Activated naive CD4-positive, alpha-beta T cell treated with anti-CD3 and anti-CD28 coated beads, Interleukin-2, amount 10 ng/mL, durations not matched to agents 7 days and 5 days (primary cell): ENCODE measurements around the gene MYG1.
"Not testable (repeated sequence)": the region's sequence is repeated elsewhere in the genome, so short reads cannot be mapped to it uniquely, and the experiment has no call there.

Source experiments
- CTCF ChIA-PET: fragments of 350-600 bp; sonication (Branson Sonifier 250); formaldehyde crosslinking; loops from one replicate; lab custom pipeline; 2021; ENCODE audit warnings: antibody characterized with exemption; lab: Charles Lee
- DNase-seq: peaks from one replicate; pipeline ENCODE4 v3.0.0-alpha.2; 2020
- H3K27ac Mint-ChIP-seq: one replicate; pipeline ENCODE4 v1.8.0; 2021; ENCODE audit warnings: mild to moderate bottlenecking, moderate library complexity, mixed read lengths
- H3K27me3 Mint-ChIP-seq: one replicate; pipeline ENCODE4 v1.8.0; 2021; ENCODE audit warnings: mild to moderate bottlenecking, mixed read lengths
- H3K36me3 Mint-ChIP-seq: one replicate; pipeline ENCODE4 v1.8.0; 2021; ENCODE audit warnings: mixed read lengths
- H3K4me1 Mint-ChIP-seq: one replicate; pipeline ENCODE4 v1.8.0; 2021; ENCODE audit warnings: mixed read lengths
- H3K4me3 Mint-ChIP-seq: one replicate; pipeline ENCODE4 v1.8.0; 2021; ENCODE audit warnings: mild to moderate bottlenecking, moderate library complexity, mixed read lengths
- H3K9me3 Mint-ChIP-seq: one replicate; pipeline ENCODE4 v1.8.0; 2021; ENCODE audit warnings: mixed read lengths

MYG1 gene

DNA sequence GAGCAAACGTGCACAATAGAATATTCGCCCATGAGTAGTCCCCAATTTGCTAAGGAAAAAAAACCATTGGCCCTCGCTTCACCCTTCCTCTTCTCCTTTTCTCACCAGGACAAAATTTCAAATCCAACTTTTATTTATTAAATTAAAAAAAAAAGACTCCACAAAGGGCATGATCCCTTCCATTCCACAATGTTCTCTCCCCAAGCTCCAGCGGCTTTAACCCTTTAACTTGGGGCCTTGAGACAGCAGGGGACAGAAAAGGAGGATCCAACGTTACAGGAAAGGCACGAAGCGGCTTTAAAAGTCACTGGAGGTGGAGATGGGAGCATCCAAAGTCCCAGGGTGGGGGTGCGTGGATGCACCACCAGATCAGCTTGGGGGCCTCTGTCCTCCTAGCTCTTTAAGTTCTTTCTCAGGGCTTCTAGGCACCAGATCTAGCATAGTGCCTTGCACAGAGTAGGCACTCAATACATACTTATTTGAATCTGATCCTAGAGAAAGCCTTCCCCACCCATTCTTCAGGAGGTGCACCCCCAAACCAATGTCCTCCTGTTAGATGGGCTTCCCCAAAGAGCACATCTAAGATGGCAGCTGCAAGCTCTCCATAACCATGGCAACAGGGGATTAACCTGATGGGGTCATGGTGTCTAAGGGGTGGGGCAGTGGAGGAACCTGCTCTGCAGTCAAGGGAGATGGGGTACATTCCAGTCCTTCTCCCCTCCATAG is 27.1 kb downstream of the MYG1 start:
- Mint-ChIP-seq H3K9me3 (no peaks in the 10 kb centered on the region), H3K36me3 (no peaks in the 10 kb centered on the region), H3K27me3 (peaks cover 55% of the 10 kb centered on the region), H3K4me3 (peak overlapping the region; percentile 72), H3K4me1 (peaks cover 30% of the 10 kb centered on the region), H3K27ac (peak overlapping the region; percentile 67)
- DNase-seq, result no peak
- CTCF ChIA-PET, result interaction anchor here (0.8 to 13.8 kb wide), 8 partner anchors 15 to 184 kb away, joined by 3 to 178 read pairs (median 11); no protein-coding TSS in a partner anchor

DNA sequence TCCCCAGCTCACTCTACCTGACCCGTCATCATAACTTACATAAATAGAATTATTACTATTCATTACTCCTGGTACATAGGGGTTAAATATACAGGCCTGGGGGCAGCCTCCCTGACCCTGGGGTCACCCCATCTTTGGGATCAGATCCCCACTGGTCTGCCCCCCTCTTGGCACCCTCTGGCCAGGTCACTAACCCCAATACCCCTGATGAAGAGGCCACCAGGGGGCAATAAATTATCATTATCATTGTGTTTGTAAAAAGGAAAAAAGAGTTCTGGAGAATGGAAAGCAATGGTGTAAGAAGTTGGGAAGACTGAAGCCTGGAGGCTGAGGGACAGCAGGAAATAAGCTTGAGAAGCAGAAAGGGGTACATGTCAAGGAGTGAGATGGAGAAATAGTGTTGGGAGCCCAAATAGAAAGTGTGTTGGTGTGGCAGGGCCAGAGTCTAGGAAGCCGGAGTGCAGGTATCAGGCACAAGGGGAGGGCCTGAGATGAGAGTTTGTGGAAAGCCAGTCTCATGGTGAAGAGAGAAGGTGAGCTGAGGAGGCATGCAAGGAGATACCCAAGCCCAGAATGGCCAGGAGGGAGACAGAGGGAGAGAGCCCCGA is 28.0 kb downstream of the MYG1 start:
- Mint-ChIP-seq H3K4me1 (peaks cover 25% of the 10 kb centered on the region), H3K27ac (no peak overlapping the region), H3K36me3 (no peaks in the 10 kb centered on the region), H3K9me3 (no peaks in the 10 kb centered on the region), H3K4me3 (no peak overlapping the region), H3K27me3 (peaks cover 64% of the 10 kb centered on the region)
- CTCF ChIA-PET, result interaction anchor here (0.8 to 13.8 kb wide), 10 partner anchors 14 to 183 kb away, joined by 3 to 178 read pairs (median 7); no protein-coding TSS in a partner anchor
- no peak for DNase-seq

DNA sequence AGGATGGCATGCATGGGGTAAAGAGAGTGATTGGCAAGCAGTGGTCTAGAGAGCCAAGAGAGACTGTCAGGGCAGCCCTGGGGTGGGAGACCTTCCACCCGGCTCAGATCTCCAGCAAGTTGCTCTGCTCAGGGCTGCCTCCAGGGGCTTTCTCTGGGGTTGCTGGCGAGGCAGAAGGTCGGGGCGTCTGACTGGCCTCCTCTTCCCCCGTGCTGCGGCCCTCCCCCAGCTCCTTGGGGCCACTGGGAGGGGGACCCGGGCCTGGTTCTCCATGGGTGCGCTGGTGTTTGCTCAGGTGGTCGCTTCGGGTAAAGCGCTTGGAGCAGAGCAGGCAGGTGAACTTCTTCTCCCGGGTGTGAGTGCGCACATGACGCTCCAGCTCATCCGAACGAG is 28.5 kb downstream of the MYG1 start:
- Mint-ChIP-seq H3K4me1 (peaks cover 20% of the 10 kb centered on the region), H3K36me3 (no peaks in the 10 kb centered on the region), H3K27me3 (peaks cover 69% of the 10 kb centered on the region), H3K9me3 (no peaks in the 10 kb centered on the region), H3K27ac (no peak overlapping the region), H3K4me3 (no peak overlapping the region)
- CTCF ChIA-PET, result interaction anchor here (1.1 to 13.8 kb wide), 7 partner anchors 13 to 180 kb away, joined by 3 to 178 read pairs (median 5); no protein-coding TSS in a partner anchor
- no peak for DNase-seq

DNA sequence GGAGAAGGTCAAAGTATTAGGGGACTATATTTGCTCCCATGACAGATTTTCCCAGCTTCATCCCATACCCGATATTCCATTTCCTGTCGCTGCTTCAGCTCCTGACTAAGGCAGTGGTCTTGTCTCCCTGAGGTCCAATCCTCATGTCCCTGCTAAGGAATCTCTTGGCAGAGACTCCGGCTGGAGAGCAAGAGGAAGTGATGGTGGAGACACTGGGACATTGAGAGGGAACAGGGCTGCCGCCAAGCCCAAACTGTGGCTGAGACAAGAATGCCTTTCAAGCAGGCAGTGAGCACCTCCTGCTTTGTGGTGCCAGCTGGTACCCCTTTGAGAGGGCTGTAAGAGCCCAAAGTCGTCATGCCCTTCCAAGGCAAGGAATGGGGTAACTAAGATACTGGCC is 31.2 kb downstream of the MYG1 start:
- CTCF ChIA-PET, result interaction anchor here (0.6 to 13.8 kb wide), 6 partner anchors 16 to 336 kb away, joined by 3 to 178 read pairs (median 4); no protein-coding TSS in a partner anchor
- no peak overlapping the region for H3K4me3 Mint-ChIP-seq
- no peak overlapping the region for H3K27ac Mint-ChIP-seq
- H3K9me3 Mint-ChIP-seq, result no peaks in the 10 kb centered on the region
- no peaks in the 10 kb centered on the region for H3K36me3 Mint-ChIP-seq
- DNase-seq, result no peak
- H3K4me1 Mint-ChIP-seq, result peaks cover 7% of the 10 kb centered on the region
- H3K27me3 Mint-ChIP-seq, result peaks cover 95% of the 10 kb centered on the region

DNA sequence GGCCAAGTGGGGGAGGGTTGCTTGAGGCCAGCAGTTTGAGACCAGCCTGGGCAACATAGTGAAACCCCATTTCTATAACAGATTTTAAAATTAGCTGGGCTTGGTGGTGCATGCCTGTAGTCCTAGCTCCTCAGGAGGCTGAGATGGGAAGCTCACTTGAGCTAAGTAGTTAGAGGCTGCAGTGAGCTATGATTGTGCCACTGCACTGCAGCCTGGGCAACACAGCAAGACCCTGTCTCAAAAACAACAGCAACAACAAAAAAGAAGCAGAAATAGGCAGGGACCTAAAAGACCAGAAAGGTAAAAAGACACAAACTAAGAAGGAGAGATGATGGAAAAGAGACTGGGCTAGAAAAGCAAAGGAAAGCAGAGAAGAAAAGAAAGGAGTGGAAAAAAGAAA is 32.8 kb downstream of the MYG1 start:
- H3K27me3 Mint-ChIP-seq, result peaks cover 95% of the 10 kb centered on the region
- not testable (repeated sequence) for H3K4me1 Mint-ChIP-seq, H3K4me3 Mint-ChIP-seq, H3K27ac Mint-ChIP-seq, DNase-seq, H3K9me3 Mint-ChIP-seq, H3K36me3 Mint-ChIP-seq
- CTCF ChIA-PET, result interaction anchor here (1.1 to 13.8 kb wide), 2 partner anchors 11 to 14 kb away, joined by 3 to 178 read pairs; partner anchors contain the start of gene AAAS

DNA sequence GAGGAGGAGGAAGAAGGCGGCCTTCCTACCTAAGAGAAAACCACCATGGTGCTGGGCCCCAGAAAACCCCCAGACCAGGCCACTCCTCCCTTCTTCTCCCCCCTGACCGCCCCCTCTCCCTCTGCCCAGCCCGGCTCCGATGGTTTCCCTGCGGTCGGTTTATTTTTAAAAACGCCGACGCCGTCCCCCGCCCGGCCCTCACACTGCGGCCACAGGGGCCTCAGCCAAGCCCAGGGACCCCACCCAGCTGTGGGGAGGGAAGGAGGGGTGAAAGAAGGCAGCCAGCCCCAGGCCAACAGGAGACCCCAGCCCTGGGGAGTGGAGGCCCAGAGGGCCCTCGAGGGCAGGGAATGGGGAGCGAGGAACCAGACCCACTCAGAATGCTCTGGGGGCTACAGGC is 33.2 kb downstream of the MYG1 start:
- CTCF ChIA-PET, result interaction anchor here (1.1 to 13.8 kb wide), 2 partner anchors 12 to 13 kb away, joined by 3 to 178 read pairs; partner anchors contain the start of gene AAAS
- no peak overlapping the region for H3K4me3 Mint-ChIP-seq
- no peak for DNase-seq
- peaks cover 10% of the 10 kb centered on the region for H3K4me1 Mint-ChIP-seq
- H3K27ac Mint-ChIP-seq, result no peak overlapping the region
- no peaks in the 10 kb centered on the region for H3K36me3 Mint-ChIP-seq
- no peaks in the 10 kb centered on the region for H3K9me3 Mint-ChIP-seq
- H3K27me3 Mint-ChIP-seq, result peaks cover 95% of the 10 kb centered on the region

DNA sequence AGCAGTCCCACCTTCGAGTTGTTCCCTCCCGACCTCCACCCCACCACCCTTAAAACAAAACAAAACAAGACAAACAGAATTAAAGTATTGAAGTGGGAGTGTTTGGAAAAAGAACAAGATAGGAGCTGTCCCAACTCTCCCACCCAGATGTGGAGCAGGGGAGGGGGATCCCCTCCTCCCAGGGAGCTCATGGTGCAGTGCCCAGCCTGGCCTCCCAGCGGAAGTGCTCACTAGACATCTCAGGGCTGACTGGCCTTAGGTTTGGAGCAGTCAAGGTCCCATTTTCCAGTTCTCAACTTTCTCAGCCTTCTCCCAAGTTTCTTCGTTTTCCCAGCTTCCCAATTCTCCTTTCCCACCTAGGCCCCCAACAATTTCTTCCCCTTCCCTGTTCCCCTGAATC is 33.8 kb downstream of the MYG1 start:
- Mint-ChIP-seq H3K9me3 (no peaks in the 10 kb centered on the region), H3K4me3 (no peak overlapping the region), H3K36me3 (no peaks in the 10 kb centered on the region), H3K4me1 (peaks cover 13% of the 10 kb centered on the region), H3K27me3 (peaks cover 95% of the 10 kb centered on the region), H3K27ac (no peak overlapping the region)
- CTCF ChIA-PET, result interaction anchor here (1.1 kb wide), 1 partner anchor 11 kb away, joined by 4 read pairs; no protein-coding TSS in a partner anchor
- DNase-seq, result no peak

DNA sequence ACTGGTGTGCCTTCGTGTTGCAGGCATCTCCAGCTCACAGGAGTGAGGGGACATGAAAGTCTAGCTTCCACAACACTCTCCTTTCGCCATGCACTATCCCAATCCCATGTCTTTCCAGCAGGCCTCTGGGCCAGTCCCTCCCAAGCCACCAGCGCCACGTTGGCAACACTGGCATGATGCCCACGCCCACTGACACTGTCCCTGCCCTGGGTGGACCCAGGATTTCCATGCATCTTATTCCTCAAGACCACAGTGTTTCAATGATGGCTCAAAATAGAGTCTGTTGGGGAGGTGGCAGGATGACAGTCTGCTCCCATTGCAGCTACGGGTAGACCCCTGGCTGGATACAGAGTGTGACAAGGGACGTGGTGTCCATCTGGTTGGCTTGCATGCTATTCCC is 34.4 kb downstream of the MYG1 start:
- CTCF ChIA-PET, result interaction anchor here (1.1 kb wide), 1 partner anchor 11 kb away, joined by 4 read pairs; no protein-coding TSS in a partner anchor
- no peak for DNase-seq
- H3K4me3 Mint-ChIP-seq, result no peak overlapping the region
- peaks cover 95% of the 10 kb centered on the region for H3K27me3 Mint-ChIP-seq
- no peaks in the 10 kb centered on the region for H3K36me3 Mint-ChIP-seq
- no peak overlapping the region for H3K27ac Mint-ChIP-seq
- H3K9me3 Mint-ChIP-seq, result no peaks in the 10 kb centered on the region
- H3K4me1 Mint-ChIP-seq, result peaks cover 15% of the 10 kb centered on the region

DNA sequence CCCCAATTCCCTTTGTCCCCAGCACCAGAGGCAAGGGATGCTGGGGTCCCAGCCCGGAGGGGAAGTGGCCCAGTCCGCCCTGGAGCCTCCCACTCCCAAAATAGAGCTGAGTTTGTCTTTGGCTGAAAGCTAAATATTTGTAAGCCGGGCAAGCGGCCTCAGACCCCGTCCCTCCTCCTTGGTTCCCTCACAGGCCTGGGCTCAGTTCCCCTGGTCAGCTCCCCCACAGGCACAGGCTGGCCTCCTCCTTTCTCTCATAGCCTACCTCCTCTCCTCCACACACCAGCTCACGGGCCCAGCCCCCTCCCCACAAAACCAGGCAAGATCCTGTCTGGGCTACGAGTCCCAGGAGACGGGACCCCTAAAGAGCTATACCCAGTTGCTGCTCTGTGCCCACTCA is 35.3 kb downstream of the MYG1 start:
- Mint-ChIP-seq H3K4me1 (peaks cover 15% of the 10 kb centered on the region), H3K27me3 (peaks cover 96% of the 10 kb centered on the region), H3K9me3 (no peaks in the 10 kb centered on the region), H3K27ac (no peak overlapping the region), H3K4me3 (no peak overlapping the region), H3K36me3 (no peaks in the 10 kb centered on the region)
- CTCF ChIA-PET, result interaction anchor here (2.1 kb wide), 1 partner anchor 10 kb away, joined by 10 read pairs; no protein-coding TSS in a partner anchor
- no peak for DNase-seq

DNA sequence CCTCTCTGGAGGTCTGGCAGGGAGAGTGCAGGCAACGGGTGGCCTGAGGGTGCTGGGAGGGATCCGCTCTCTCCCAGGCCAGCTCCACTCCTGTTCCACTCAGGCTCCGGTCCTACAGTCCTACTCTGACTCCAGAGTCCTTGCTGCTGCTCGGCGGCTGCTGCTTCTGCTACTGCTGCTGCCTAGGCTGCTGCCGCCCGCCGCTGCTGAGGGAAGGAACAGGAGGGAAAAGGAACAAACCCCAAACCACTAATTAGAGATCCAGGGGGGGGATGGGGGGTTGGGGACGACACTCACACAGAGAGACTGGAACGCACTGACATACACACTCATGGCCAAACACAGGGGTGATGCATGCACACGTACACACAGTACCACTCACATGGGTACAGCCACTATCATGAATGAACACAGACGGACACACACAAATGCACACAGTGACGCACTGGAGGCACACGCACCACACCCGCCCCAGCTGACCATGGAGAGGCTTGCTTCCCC is 36.7 kb downstream of the MYG1 start, which contains the start of gene SP7:
Gene SP7 (minus strand): TSS at position 174 of the 501 bp plus-strand sequence. CDS start 708 bp downstream, outside the sequence.
- no peaks in the 10 kb centered on the region for H3K9me3 Mint-ChIP-seq
- peaks cover 15% of the 10 kb centered on the region for H3K4me1 Mint-ChIP-seq
- no peak for DNase-seq
- peaks cover 96% of the 10 kb centered on the region for H3K27me3 Mint-ChIP-seq
- H3K36me3 Mint-ChIP-seq, result no peaks in the 10 kb centered on the region
- H3K27ac Mint-ChIP-seq, result no peak within 1 kb of the TSS
- CTCF ChIA-PET, result interaction anchor here (1.0 to 2.1 kb wide), 3 partner anchors 9 to 85 kb away, joined by 3 to 10 read pairs (median 6); partner anchors contain the start of gene AAAS
- no peak within 1 kb of the TSS for H3K4me3 Mint-ChIP-seq

DNA sequence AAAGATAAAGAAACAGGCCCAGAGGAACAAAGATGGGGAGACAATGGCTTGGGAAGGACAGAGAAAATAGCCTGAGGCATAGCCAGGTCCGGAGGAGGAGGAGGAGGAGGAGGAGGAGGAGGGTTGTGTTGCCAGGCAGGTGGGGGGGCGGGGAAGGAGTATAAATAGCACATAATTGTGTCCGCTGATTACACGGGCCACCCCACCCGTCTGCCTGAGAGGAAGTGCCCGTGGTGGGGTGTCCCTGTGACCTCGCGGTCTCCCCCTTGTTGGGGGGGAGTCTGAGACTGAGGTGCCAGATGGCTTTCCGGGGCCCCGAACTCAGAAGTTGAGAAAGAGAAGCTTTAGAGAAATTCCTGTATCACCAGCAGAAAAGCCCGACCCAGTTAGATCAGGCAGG is 38.5 kb downstream of the MYG1 start:
- no peaks in the 10 kb centered on the region for H3K36me3 Mint-ChIP-seq
- DNase-seq, result no peak
- H3K4me3 Mint-ChIP-seq, result no peak overlapping the region
- no peak overlapping the region for H3K27ac Mint-ChIP-seq
- H3K27me3 Mint-ChIP-seq, result peaks cover 86% of the 10 kb centered on the region
- CTCF ChIA-PET, result interaction anchor here (3.1 kb wide), 1 partner anchor 15 kb away, joined by 17 read pairs; the partner anchor contains the start of gene AAAS
- H3K9me3 Mint-ChIP-seq, result no peaks in the 10 kb centered on the region
- H3K4me1 Mint-ChIP-seq, result peaks cover 15% of the 10 kb centered on the region

DNA sequence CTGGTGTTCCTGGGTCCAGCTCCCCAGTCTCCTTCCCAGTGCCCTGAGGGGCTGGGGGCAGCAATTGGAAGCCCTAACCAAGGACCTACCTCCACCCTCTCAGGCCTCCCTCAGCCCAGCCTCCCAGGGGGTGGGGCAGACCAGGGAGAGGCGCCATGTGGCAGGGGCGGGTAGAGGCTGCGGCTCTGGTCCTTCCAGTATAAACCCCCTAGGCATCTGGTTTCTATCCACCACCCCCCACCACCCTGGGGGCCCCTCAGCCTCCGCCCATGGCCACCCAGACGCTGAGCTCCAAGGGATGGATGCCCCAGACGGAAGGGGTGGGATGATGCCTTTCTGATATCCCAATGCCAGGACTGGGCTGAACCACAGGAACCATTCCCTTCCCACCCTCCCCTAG is 39.4 kb downstream of the MYG1 start:
- H3K27me3 Mint-ChIP-seq, result peaks cover 77% of the 10 kb centered on the region
- H3K4me3 Mint-ChIP-seq, result no peak overlapping the region
- no peak overlapping the region for H3K27ac Mint-ChIP-seq
- no peaks in the 10 kb centered on the region for H3K36me3 Mint-ChIP-seq
- CTCF ChIA-PET, result interaction anchor here (3.1 kb wide), 1 partner anchor 16 kb away, joined by 17 read pairs; the partner anchor contains the start of gene AAAS
- peaks cover 18% of the 10 kb centered on the region for H3K4me1 Mint-ChIP-seq
- no peaks in the 10 kb centered on the region for H3K9me3 Mint-ChIP-seq
- no peak for DNase-seq

DNA sequence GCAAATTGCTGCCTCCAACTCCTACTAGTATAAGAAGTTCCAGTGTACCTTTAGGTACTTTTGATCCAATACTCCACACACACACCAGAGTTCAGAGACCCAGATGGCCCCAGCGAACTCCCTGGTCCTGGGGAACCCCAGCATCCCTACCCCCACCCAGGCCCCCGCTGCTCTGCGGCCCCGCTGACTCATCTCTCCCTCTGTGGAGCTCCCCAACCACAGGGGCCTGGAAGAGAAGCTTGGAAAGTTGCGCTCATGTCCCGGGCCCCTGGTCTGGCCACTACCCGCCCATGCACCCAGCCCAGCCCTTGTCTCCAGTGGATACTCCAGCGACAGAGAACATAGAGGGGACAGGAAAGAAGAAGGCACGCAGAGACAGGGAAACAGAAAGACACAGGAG is 40.9 kb downstream of the MYG1 start:
- Mint-ChIP-seq H3K36me3 (no peaks in the 10 kb centered on the region), H3K27ac (no peak overlapping the region), H3K9me3 (no peaks in the 10 kb centered on the region), H3K4me3 (no peak overlapping the region), H3K4me1 (peaks cover 28% of the 10 kb centered on the region), H3K27me3 (peaks cover 73% of the 10 kb centered on the region)
- CTCF ChIA-PET, result interaction anchor here (0.8 to 3.1 kb wide), 2 partner anchors 18 to 168 kb away, joined by 3 to 17 read pairs; partner anchors contain the start of gene AAAS
- no peak for DNase-seq

DNA sequence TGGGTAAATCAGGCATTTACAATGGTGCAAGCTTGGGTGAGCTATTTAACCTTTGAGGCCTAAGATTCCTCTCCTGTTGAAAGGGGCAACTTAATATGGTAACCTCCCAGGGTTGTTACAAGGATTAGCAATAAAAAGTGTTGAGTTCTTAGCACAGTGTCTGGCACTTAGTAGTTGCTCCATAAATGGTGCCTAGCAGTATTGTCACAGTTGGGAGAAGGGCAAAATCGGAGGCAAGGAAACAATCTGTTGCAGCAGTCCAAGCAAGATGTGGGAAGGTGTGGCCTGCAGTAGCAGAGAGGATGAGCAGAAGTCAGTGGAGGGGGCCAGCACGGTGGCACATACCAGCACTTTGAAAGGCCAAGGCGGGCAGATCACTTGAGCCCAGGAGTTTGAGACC is 44.0 kb downstream of the MYG1 start:
- no peak overlapping the region for H3K27ac Mint-ChIP-seq
- H3K27me3 Mint-ChIP-seq, result peaks cover 56% of the 10 kb centered on the region
- peak overlapping the region; percentile 24 for H3K4me3 Mint-ChIP-seq
- DNase-seq, result no peak
- no peaks in the 10 kb centered on the region for H3K36me3 Mint-ChIP-seq
- CTCF ChIA-PET, result interaction anchor here (0.7 to 8.0 kb wide), 3 partner anchors 9 to 80 kb away, joined by 3 to 178 read pairs (median 3); partner anchors contain the start of genes AAAS and AMHR2
- no peaks in the 10 kb centered on the region for H3K9me3 Mint-ChIP-seq
- peaks cover 16% of the 10 kb centered on the region for H3K4me1 Mint-ChIP-seq
